AG04449 (cell line): ENCODE measurements around the gene RFFL.

Experiments used
- CTCF ChIA-PET: fragments of 350-600 bp; formaldehyde crosslinking; extraction: SDS; loops from one replicate; lab custom pipeline; 2021; ENCODE audit warnings: antibody characterized with exemption; lab: Yijun Ruan, JAX
- POLR2A ChIA-PET: fragments of 400-600, 350-600 bp; formaldehyde crosslinking; extraction: SDS; loops from one replicate; lab custom pipeline; 2020; ENCODE audit warnings: antibody characterized with exemption, inconsistent platforms; lab: Yijun Ruan, JAX
- DNase-seq: peaks from one replicate; pipeline ENCODE4 v3.0.0-alpha.2; 2010; ENCODE audit warnings: low read depth, low spot score
- H3K4me3 ChIP-seq: 2 replicates; pipeline ENCODE4 v1.5.1; 2011; ENCODE audit warnings: low read depth, mild to moderate bottlenecking, control low read depth, low read length
- TF ChIP-seq, protein P1 (sequence below): IDR thresholded peaks from one replicate; pipeline ENCODE4 v1.5.1; 2011; ENCODE audit warnings: mild to moderate bottlenecking, moderate library complexity, low read length, control low read depth, inconsistent platforms; ENCODE audit not compliant: insufficient read depth; ENCODE audit errors: missing control alignments

RFFL gene

DNA sequence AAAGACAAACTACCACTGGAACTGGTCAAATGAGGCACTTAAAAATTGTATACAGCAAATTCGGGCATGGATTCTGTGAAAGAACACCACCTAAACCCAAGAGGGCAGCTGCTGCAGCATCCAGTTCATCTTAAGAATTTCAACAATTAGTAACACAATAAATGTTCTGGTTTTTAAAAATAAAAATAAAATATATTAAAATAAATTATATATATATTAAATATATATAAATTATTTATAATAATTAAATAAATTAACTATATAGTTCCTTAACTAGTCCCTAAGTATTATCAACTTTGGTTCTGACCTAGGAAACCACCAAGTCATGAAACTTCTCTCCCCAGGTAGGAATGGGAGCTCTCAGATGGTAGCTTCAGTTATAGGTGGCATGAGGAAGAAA, 13.4 kb upstream of the RFFL start:
- DNase-seq = no peak
- CTCF ChIA-PET = interaction anchor here (0.9 to 1.5 kb wide), 3 partner anchors 13 to 54 kb away, joined by 3 to 7 read pairs (median 4); no protein-coding TSS in a partner anchor
- POLR2A ChIA-PET = no interaction called here
- TF ChIP-seq, protein P1, sequence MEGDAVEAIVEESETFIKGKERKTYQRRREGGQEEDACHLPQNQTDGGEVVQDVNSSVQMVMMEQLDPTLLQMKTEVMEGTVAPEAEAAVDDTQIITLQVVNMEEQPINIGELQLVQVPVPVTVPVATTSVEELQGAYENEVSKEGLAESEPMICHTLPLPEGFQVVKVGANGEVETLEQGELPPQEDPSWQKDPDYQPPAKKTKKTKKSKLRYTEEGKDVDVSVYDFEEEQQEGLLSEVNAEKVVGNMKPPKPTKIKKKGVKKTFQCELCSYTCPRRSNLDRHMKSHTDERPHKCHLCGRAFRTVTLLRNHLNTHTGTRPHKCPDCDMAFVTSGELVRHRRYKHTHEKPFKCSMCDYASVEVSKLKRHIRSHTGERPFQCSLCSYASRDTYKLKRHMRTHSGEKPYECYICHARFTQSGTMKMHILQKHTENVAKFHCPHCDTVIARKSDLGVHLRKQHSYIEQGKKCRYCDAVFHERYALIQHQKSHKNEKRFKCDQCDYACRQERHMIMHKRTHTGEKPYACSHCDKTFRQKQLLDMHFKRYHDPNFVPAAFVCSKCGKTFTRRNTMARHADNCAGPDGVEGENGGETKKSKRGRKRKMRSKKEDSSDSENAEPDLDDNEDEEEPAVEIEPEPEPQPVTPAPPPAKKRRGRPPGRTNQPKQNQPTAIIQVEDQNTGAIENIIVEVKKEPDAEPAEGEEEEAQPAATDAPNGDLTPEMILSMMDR = no peak
- H3K4me3 ChIP-seq = no peak overlapping the region

DNA sequence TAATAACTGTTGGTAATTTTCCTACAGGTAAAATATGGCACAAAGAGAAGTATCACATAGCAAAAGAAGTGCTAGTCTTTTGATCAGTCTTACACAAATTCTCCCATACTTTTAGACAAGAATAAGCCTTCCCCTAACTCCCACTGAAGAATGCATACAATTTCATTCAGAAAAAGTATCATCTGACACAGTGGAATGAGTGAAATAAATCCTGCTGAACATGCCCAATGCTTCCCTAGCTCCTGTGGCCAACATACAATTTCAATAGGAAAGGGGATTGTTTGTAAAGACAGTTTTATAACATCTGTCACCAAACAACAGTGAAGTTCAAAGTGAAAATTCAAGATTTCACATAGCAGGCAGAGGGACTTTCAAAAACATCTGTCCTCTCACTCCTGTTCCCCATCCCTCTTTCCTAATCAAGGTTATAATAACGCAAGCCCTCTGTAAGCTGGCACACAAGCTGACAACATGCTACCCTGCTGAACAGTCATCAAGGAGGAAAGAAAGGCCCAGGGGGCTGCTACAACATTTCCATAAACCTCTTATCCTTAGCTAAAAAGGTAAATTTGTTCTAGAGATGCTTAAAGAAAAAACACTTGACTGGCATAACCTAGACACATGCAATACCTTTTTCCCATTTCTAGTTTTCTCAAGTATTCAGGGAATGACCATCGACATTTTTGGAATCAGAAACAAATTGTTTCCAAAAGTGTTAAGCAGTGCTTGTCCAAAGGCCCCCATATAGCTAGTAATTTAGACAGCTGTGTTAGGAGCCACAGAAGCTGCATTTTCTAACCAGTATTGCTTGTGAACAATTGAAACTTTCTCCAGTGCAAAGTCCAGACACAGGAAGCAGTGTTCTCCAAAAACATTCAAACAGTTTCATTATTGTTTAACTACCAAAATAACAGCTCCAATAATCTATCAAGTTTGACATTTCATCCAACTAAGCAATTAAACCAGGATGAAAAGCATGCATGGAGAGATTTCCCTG, 11.5 kb upstream of the RFFL start:
- ChIA-PET POLR2A (no interaction called here), CTCF (interaction anchor here (0.9 to 1.9 kb wide), 3 partner anchors 10 to 84 kb away, joined by 4 to 5 read pairs (median 5); no protein-coding TSS in a partner anchor)
- no peak for DNase-seq
- no peak overlapping the region for H3K4me3 ChIP-seq
- TF ChIP-seq, protein P1 = no peak

DNA sequence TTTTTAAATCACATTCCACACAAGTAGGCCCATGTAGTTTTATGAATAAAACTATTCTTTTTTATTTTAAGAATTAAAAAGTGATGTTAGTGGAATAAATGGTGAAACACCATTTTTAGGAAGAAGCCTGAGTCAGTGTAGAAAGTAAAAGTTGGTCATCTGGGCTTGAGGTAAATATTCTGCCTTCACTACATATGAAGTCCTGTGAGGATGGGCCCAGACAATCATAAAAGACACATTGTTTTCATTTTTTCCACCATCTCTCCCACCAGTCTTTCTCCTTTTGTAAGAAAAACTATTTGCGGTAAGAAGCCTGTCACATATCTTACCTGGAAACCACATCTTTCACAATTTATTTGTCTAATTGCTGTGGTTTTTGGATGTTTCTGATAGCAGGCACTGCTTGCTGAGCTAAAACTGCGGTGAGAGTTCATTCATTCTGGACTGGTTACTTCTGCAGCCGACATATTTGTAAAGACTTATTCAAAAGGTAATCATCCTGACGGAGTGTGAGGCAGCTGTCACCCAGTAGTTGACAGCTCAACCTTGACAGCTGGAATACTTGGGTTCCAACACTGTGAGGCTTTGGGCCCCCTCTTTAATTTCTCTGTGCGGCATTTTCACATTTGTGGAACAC, 10.6 kb upstream of the RFFL start:
- ChIA-PET CTCF (interaction anchor here (1.1 to 1.9 kb wide), 2 partner anchors 10 to 16 kb away, joined by 5 read pairs; no protein-coding TSS in a partner anchor), POLR2A (no interaction called here)
- no peak overlapping the region for H3K4me3 ChIP-seq
- TF ChIP-seq, protein P1 = no peak
- no peak for DNase-seq

DNA sequence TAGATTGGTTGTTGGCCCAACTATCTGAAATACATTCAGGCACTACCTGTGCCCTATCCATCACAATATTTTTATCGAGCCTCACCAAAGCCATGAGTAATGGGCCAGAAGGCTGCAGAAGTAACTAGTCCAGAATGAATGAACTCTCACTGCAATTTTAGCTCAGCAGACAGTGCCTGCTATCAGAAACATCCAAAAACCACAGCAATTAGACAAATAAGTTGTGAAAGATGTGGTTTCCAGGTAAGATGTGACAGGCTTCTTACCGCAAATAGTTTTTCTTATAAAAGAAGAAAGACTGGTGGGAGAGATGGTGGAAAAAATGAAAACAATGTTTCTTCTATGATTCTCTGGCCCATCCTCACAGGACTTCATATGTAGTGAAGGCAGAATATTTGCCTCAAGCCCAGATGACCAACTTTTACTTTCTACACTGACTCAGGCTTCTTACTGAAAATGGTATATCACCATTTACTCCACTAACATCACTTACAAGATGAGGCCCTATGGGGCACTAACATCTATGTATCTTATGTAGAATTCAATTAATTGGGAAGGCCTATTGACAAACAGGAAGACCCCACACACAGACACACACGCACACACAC, 9.8 kb upstream of the RFFL start:
- CTCF ChIA-PET = interaction anchor here (0.6 to 1.9 kb wide), 2 partner anchors 9 to 733 kb away, joined by 3 to 5 read pairs; no protein-coding TSS in a partner anchor
- POLR2A ChIA-PET = no interaction called here
- no peak overlapping the region for H3K4me3 ChIP-seq
- TF ChIP-seq, protein P1 = no peak
- DNase-seq = no peak

DNA sequence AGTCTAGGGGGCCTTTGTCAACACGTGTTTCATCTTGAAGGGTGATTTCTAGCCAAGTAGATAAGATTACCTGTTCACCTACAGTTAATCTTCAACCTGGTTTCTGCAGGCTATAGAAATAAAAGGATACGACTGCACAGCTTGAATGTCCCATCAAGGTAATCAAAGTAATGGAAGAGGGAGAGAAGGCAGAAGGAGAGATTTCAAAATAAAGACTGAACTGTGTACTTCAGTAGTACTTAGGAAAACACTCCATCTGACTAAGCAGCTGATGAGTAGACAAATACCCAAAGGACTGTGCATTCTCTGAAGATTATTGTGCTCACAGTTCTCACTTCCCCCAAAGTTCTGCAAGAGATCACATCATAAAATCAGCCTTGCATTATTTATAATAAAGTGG, 5.8 kb upstream of the RFFL start:
- no peak overlapping the region for H3K4me3 ChIP-seq
- TF ChIP-seq, protein P1 = no peak
- ChIA-PET POLR2A (no interaction called here), CTCF (no interaction called here)
- no peak for DNase-seq

DNA sequence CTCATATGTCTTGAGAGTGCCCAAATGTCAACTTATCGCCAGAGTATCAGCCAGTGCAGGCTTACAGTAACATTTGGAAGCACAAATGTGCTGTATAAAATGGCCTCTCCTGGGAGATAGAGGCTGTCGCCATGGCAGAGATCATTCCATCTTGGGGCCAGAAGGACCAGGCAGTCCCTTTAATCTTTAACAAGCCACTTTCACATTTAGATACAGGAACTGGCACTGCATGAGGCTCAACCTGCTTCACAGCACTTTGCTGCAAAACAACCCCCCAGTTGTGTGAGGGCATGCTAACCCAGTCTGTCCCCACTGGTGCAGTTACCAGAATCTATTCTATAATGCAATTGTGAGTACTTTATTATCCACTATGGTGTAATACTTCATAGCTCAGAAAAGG, 4.7 kb upstream of the RFFL start:
- no peak overlapping the region for H3K4me3 ChIP-seq
- DNase-seq = no peak
- POLR2A ChIA-PET = no interaction called here

More for the DNA sequence above, 4.7 kb upstream of the RFFL start:
- TF ChIP-seq, protein P1 = no peak
- CTCF ChIA-PET = interaction anchor here (1.0 to 1.5 kb wide), 2 partner anchors 18 to 51 kb away, joined by 3 to 4 read pairs; partner anchors contain the start of gene RAD51D
